HG03571 (cell line): ENCODE measurements around the gene OR8H1.

Experiments used
- ATAC-seq: cut with Tn5 transposase; IDR thresholded peaks from one replicate; pipeline ENCODE4 v1.9.1; 2021; ENCODE audit not compliant: unreplicated experiment

Gene OR8H1, protein sequence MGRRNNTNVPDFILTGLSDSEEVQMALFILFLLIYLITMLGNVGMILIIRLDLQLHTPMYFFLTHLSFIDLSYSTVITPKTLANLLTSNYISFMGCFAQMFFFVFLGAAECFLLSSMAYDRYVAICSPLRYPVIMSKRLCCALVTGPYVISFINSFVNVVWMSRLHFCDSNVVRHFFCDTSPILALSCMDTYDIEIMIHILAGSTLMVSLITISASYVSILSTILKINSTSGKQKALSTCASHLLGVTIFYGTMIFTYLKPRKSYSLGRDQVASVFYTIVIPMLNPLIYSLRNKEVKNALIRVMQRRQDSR

DNA sequence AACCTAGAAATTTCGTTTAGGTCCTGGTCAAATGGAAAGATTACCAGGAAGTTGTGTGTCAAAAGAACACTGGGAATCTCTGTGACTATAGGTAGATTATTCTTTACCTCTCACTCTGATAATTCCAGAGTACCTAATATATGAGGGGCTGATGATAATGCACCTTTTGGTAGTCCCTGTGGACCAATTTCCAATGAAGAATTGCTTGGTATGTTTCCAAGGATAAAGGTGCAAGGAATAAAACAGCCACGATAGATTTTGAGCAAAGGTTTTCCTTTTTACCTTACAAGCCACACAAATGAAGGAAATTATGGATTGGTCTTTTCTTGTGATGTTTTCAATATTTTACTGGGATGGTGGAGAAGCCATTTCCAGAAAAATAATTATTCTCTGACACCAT, at the start of gene OR8H1:
OR8H1 (minus strand) TSS at position 101 of the 400 bp plus-strand sequence. CDS start 1,192 bp downstream, outside the sequence.
- no peak for ATAC-seq

DNA sequence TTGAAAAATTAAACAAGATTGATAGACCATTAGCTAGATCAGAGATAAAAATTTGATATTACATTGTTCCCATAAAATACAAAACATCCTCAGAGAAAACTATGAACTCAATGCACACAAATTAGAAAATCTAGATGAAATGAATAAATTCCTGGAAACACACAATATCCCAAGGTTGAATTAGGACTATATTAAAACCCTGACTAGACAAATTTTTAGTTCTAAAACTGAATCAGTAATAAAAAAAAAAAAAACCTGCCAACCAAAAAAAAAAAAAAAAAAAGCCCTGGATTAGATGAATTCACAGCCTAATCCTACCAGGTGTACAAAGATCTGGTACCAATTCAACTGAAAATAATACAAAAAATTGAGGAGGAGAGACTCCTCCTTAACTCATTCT, 48.2 kb upstream of the OR8H1 start:
- no peak for ATAC-seq

DNA sequence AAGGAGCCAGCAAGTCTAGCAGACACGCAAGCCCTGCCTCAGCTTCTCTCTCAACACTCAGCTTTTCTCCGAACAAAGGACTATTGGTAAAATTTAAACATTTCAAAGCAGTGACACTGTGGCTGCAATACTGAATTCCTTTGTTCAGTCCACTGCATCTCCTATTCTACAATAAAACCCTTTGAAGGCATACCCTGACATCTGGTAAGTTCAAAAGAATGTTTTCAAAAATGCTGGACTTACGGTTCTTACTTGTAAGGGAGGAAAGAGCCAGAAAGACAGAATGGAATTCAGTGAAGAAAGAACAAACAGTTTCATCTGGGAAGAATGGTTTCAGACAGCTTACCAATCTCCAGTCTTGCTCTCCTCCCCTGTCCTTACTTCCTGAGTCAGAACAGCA, 41.1 kb upstream of the OR8H1 start:
- no peak for ATAC-seq

DNA sequence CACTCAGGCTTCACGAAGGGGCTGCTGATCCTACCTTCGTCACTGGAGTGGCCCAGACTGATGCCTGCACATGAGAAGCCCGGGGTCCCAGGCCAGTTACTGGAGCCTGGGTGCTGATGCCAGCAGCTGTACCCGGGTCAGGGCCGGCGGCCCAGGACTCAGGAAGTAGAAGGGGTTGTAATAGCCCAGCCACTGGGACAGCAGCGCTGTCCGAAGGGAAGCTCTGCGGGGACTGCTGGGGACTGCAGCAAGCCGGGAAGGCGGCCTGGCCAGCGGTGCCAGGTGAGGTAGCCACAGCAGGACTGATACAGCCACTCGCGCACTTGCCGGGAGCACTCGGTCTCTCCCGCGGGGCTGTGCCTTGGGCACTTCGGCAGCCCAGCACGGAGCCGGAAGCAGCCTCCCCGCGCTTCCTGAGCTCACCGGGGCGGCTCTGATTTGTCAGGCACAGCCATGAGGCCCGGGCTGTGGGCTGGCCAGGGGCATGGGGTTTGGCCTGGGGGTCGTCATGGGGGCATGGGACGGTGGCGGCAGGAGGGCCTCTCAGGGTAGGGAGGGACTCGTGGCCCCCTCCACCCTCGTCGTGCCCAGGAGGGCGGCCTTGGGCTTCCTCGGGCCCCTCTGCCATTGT, 39.9 kb upstream of the OR8H1 start:
- ATAC-seq: no peak

DNA sequence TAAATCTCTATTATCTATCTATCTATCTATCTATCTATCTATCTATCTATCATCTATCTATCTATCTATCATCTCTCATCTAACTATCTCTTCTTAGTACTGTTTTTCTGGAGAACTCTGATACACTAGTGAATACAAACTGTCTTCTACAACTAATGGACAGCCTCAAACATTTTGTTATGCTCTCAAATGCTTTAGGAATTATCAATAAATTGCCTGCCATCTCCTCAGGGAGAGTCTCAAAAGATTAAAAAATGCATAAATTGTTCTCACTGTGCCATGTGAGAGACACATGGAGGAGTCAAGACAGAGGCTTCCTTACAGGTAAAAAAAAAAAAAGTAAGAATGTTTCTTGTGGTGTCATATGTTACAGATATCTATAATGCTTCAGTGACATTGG, 22.8 kb upstream of the OR8H1 start, which contains the start of gene OR8K3:
OR8K3 (plus strand) TSS at position 301 of the 400 bp plus-strand sequence. CDS start 3,163 bp downstream, outside the sequence.
- ATAC-seq: no peak

DNA sequence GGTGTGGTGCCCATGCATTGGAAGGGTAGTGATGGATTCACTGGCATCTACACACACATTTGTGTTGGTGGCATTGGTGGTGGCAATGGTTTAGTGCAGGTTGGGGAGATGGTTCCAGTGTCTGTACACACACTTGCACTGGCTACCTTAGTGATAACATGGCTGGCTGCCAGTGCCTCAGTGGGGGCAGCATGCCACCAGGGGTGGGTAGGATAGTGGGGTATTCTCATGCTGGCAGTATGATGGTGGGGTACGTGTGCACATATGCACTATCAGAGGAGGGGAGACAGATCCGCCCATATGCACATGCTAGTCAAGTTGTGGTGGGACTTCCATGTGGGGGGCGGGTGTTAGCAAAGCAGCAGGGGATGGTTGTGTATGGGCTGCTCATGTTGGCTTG, 15.8 kb upstream of the OR8H1 start:
- ATAC-seq: no peak

DNA sequence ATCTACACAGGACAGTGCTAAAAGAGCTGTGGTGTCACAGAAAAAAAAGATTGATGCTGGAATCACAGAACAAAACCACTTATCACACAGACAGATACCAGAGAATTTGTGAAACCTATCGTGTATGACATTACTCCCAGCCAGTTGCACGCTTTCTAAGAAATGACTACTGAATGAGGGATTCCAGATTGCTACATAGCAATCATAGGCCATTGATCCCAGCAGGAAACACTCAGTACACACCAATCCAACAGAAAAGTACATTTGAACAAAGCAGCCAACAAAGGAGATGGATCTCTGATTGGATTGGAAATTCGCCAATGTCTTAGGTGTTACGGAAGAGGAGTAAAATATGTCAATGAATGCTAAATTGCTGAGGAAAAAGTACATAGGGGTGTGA, 4.8 kb upstream of the OR8H1 start:
- ATAC-seq: no peak

DNA sequence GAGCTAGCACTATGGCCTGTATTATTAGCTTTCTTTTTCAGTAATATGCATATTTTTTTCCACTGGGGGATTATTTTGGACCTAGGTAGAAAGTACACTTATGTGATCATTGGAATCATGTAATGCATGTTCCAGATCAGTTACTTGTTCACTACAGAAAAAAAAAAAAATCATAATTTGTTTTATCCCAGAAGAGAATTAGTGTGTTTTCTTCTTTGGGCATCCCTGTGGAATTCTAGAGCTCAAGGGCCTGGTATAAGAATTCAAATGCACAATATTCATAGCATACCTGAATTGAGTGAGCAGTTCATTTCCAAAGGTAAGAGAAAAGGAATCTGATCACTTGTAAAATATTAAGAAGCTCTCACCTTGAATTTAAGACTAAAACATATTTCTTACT, 18.2 kb downstream of the OR8H1 start, which contains the start of gene OR5T1:
OR5T1 (plus strand) TSS at position 301 of the 400 bp plus-strand sequence. CDS start 1,485 bp downstream, outside the sequence.
- ATAC-seq: no peak

DNA sequence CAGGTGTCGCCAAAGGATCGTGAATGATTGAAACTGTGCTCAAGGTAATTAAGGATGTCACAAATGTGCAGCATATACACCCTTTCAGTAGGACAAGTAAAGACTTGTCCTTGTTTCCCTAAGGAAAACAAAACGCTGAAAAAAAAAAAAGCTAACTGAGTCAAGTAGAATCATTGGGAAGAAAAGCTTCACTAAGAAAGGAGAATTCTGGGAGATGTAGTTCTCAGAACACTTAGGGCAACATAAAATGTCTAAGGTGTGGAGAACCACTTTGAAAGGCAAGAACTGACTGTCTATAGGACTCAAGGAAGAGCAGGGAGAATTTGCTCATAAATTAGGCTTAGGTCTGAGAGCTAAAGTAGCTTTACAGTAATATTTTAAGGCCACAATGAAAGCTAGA, 21.0 kb downstream of the OR8H1 start:
- ATAC-seq: no peak

DNA sequence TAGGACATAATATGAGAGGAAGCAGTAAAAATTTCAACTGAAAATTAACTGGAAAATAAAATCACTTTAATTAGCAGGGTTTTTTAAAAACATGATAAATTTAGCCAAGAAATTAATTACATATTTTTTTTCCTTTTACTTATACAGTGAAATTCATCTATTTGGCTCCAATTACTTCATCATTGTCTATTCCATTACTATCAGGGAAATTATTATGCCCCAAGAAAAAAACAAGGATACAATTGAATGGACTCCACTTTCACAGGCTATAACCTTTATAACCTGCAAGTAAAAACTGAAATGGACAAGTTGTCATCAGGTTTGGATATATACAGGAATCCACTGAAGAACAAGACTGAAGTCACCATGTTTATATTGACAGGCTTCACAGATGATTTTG, 40.1 kb downstream of the OR8H1 start, which contains the start of gene OR5T3:
OR5T3 (plus strand) TSS at position 301 of the 400 bp plus-strand sequence; CDS start at position 301, 0 bp downstream.
- ATAC-seq: no peak
